Ishikawa (cell line): ENCODE data around the gene PHF5A.

Source experiments
- CEBPB ChIP-seq: IDR thresholded peaks from 2 replicates; pipeline ENCODE4 v1.6.1; 2012
- CREB1 ChIP-seq: IDR thresholded peaks from 2 replicates; pipeline ENCODE4 v1.6.1; 2012; ENCODE audit warnings: low read depth
- EGR1 ChIP-seq: IDR thresholded peaks from 2 replicates; pipeline ENCODE4 v1.6.1; 2012
- EP300 ChIP-seq: IDR thresholded peaks from 2 replicates; pipeline ENCODE4 v1.6.1; 2012; ENCODE audit warnings: borderline replicate concordance
- FOXM1 ChIP-seq: IDR thresholded peaks from 2 replicates; pipeline ENCODE4 v1.6.1; 2012; ENCODE audit warnings: low read depth, borderline replicate concordance
- NFIC ChIP-seq: IDR thresholded peaks from 2 replicates; pipeline ENCODE4 v1.6.1; 2012
- RAD21 ChIP-seq: IDR thresholded peaks from 2 replicates; pipeline ENCODE4 v1.6.1; 2012; ENCODE audit warnings: low read depth
- TAF1 ChIP-seq: IDR thresholded peaks from 2 replicates; pipeline ENCODE4 v1.6.1; 2012; ENCODE audit warnings: low read depth, mild to moderate bottlenecking
- TCF12 ChIP-seq: IDR thresholded peaks from 2 replicates; pipeline ENCODE4 v1.6.1; 2012; ENCODE audit warnings: low read depth
- TEAD4 ChIP-seq: IDR thresholded peaks from 2 replicates; pipeline ENCODE4 v1.6.1; 2012
- YY1 ChIP-seq: IDR thresholded peaks from 2 replicates; pipeline ENCODE4 v1.6.1; 2012; ENCODE audit warnings: low read depth
- ZBTB7A ChIP-seq: IDR thresholded peaks from 2 replicates; pipeline ENCODE4 v1.6.1; 2012; ENCODE audit warnings: low read depth
- TF ChIP-seq, protein P1 (sequence below): IDR thresholded peaks from 2 replicates; pipeline ENCODE4 v1.6.1; 2012
- TF ChIP-seq, protein P2 (sequence below): IDR thresholded peaks from 2 replicates; pipeline ENCODE4 v1.6.1; 2012
- TF ChIP-seq, protein P3 (sequence below): IDR thresholded peaks from 2 replicates; pipeline ENCODE4 v1.6.1; 2012; ENCODE audit warnings: low read depth, mild to moderate bottlenecking

The PHF5A gene

DNA sequence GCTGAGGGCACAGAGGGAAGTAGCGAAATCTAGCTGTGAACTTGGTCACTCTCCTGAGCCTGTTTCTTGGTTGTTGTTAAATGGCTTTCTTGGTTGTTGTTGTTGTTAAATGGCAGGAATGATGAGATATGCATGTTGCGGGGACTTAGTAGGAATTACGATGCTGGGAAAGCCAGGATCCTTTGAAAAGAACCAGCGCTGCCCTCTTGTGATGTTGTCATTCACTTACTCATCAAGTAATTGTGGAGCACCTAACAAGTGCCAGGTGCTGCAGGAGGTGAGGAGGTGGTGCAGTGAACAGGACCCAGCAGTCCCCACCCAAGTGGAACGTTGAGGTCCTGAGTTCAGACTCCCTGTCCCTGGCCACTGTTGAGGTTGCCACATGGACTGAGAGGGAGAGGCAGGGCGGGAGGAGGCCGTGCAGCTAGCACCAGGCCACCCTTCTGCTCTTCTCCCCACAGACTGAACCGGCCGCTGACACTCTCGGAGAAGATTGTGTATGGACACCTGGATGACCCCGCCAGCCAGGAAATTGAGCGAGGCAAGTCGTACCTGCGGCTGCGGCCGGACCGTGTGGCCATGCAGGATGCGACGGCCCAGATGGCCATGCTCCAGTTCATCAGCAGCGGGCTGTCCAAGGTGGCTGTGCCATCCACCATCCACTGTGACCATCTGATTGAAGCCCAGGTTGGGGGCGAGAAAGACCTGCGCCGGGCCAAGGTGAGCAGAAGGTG is 39.0 kb upstream of the PHF5A start:
- no peak for TF ChIP-seq RAD21
- TF ChIP-seq, protein P1, sequence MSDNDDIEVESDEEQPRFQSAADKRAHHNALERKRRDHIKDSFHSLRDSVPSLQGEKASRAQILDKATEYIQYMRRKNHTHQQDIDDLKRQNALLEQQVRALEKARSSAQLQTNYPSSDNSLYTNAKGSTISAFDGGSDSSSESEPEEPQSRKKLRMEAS: no peak
- no peak for TF ChIP-seq TCF12
- TF ChIP-seq, protein P2, sequence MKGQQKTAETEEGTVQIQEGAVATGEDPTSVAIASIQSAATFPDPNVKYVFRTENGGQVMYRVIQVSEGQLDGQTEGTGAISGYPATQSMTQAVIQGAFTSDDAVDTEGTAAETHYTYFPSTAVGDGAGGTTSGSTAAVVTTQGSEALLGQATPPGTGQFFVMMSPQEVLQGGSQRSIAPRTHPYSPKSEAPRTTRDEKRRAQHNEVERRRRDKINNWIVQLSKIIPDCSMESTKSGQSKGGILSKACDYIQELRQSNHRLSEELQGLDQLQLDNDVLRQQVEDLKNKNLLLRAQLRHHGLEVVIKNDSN: no peak
- TF ChIP-seq EGR1: no peak
- no peak for TF ChIP-seq CEBPB
- TF ChIP-seq ZBTB7A: no peak

DNA sequence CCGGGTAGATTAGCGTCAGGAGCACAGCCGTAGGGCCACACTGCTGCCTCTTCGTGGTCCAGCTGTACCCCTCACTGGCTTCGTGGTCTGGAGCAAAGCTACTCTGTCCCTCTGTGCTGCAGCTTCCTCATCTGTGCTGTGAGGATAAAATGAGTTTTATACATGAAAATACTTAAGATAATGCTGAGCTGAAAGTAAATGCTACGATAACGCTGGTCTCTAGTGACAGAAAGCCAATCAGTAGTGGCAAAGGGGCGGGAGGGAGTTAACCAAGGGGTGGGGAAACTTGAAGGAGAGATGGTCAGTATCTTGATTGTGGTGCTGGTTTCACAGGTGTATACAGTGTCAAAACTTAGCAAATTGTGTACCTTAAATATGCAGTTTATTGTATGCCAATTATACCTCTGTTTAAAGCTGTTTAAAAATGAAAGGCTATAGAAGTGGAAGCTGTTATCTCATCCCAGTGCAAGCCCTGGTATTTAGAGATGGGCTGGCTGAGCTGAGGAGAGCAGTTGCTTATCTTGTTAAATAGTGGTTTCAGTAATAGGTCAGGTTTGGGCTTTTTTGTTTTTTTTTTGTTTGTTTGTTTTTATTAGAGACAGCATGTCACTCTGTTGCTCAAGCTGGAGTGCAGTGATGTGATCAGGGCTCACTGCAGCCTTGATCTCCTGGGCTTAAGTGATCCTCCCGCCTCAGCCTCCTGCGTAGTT is 37.2 kb upstream of the PHF5A start:
- TF ChIP-seq YY1 (no peak), EGR1 (no peak), RAD21 (no peak), TEAD4 (no peak), CREB1 (no peak), CEBPB (no peak), TAF1 (no peak), TCF12 (no peak), ZBTB7A (no peak), NFIC (no peak), FOXM1 (no peak), EP300 (no peak)
- TF ChIP-seq, protein P2: no peak
- TF ChIP-seq, protein P1: no peak
- TF ChIP-seq, protein P3, sequence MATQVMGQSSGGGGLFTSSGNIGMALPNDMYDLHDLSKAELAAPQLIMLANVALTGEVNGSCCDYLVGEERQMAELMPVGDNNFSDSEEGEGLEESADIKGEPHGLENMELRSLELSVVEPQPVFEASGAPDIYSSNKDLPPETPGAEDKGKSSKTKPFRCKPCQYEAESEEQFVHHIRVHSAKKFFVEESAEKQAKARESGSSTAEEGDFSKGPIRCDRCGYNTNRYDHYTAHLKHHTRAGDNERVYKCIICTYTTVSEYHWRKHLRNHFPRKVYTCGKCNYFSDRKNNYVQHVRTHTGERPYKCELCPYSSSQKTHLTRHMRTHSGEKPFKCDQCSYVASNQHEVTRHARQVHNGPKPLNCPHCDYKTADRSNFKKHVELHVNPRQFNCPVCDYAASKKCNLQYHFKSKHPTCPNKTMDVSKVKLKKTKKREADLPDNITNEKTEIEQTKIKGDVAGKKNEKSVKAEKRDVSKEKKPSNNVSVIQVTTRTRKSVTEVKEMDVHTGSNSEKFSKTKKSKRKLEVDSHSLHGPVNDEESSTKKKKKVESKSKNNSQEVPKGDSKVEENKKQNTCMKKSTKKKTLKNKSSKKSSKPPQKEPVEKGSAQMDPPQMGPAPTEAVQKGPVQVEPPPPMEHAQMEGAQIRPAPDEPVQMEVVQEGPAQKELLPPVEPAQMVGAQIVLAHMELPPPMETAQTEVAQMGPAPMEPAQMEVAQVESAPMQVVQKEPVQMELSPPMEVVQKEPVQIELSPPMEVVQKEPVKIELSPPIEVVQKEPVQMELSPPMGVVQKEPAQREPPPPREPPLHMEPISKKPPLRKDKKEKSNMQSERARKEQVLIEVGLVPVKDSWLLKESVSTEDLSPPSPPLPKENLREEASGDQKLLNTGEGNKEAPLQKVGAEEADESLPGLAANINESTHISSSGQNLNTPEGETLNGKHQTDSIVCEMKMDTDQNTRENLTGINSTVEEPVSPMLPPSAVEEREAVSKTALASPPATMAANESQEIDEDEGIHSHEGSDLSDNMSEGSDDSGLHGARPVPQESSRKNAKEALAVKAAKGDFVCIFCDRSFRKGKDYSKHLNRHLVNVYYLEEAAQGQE: no peak

DNA sequence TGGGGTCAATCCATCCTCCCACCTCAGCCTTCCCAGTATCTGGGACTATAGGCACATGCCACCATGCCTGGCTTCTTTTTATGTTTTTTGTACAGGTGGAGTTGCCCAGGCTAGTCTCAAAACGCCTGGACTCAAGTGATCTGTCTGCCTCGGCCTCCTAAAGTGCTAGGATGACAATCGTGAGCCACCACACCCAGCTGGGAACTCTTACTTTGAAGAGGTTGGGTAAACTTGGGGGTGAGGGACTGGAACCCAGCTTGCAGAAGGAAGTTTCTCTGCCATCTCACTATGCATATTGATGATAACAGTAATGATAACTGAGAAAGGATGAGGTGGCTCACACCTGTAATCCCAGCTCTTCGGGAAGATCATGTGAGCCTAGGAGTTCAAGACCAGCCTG is 36.3 kb upstream of the PHF5A start:
- TF ChIP-seq RAD21: no peak

DNA sequence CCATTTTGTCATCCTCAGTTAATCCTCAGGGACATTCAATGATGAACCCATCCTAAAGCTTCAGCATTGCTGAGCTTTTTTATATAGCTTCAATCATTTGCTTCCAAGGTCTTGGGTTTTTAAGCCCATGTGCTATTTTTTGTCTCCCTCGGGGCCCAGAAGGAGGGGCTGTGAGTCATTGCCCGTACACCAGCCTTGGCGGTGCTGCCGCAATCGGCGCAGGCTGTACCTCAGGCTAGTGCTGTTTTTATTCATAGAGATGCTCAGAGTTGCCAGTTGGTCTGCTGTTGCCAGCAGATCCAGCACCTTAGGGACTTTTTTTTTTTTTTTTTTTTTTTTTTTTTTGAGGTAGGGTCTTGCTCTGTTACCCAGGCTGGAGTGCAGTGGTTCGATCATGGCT is 35.9 kb upstream of the PHF5A start:
- TF ChIP-seq TCF12 (no peak), ZBTB7A (no peak), FOXM1 (no peak), CREB1 (no peak), NFIC (no peak)
- TF ChIP-seq, protein P3: no peak

DNA sequence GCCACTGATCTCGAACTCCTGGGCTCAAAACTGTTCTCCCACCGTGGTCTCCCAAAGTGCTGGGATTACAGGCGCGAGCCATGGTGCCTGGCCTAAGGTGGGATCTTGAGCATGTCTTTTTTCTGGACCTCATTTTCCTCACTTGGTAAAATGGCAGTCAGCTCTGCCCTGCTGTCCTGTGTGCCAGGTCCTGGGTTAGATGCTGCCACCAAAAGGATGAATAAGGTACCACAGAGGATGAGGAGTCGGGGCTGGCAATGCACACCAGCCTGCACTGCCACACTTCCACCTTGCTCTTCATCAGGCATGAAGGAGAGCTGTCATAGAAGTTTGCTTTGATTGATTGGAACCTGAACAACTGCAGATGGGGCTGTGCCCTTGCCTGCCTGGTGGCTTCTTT is 32.7 kb upstream of the PHF5A start:
- TF ChIP-seq, protein P1: no peak
- TF ChIP-seq RAD21: peak; percentile 53

DNA sequence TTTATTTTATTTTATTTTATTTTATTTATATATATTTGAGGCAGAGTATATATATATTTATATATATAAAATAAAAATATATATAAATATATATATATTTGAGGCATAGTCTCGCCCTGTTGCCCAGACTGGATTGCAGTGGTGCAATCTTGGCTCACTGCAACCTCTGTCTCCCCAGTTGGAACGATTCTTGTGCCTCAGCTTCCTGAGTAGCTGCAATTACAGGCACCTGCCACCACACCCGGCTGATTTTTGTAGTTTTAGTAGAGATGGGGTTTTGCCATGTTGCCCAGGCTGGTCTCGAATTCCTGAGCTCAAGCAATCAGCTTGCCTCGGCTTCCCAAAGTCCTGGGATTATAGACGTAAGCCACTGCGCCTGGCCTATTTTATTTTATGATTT is 31.8 kb upstream of the PHF5A start:
- TF ChIP-seq, protein P2: no peak
- TF ChIP-seq RAD21: no peak
- TF ChIP-seq TAF1: no peak
- TF ChIP-seq EGR1: no peak
- TF ChIP-seq CEBPB: no peak
- no peak for TF ChIP-seq FOXM1
- TF ChIP-seq NFIC: no peak
- no peak for TF ChIP-seq EP300
- no peak for TF ChIP-seq TEAD4
- TF ChIP-seq, protein P1: no peak
